Transverse colon (tissue), 4 donors: Measurements from ENCODE around the gene SLC24A1. TPM values are rescaled to one million over a fixed set of nuclear protein-coding genes. Genes with fewer than 3 reads are reported as not detected.

Source experiments
- DNase-seq: peaks from one replicate; pipeline ENCODE4 v3.0.0-alpha.2; 2019
- H3K27ac ChIP-seq, 4 donors: fragments of 200-600 bp; sonication (generic); 2 replicates each; pipeline ENCODE4 v1.5.1; 2016 to 2018; ENCODE audit warnings: inconsistent platforms in 4 of 4
- H3K27me3 ChIP-seq: fragments of 200-600 bp; sonication (generic); 2 replicates; pipeline ENCODE4 v1.5.1; 2017; ENCODE audit warnings: inconsistent platforms
- H3K36me3 ChIP-seq, 4 donors: fragments of 200-600 bp; sonication (generic); 2 replicates each; pipeline ENCODE4 v1.5.1; 2017 to 2019; ENCODE audit warnings: inconsistent platforms in 4 of 4
- H3K4me1 ChIP-seq, 4 donors: fragments of 200-600 bp; sonication (generic); 2 replicates each; pipeline ENCODE4 v1.5.1; 2017 to 2020; ENCODE audit warnings: inconsistent platforms in 4 of 4
- H3K4me3 ChIP-seq, 4 donors: fragments of 200-600 bp; sonication (generic); 1 replicate in 1 of 4; 2 replicates in 3 of 4; pipeline versions ENCODE4 v1.5.1 to v1.6.1; 2017 to 2019; ENCODE audit warnings: inconsistent platforms in 4 of 4
- H3K9me3 ChIP-seq, 2 donors: fragments of 200-600 bp; sonication (generic); 2 replicates each; pipeline ENCODE4 v1.5.1; 2017 to 2019; ENCODE audit warnings: inconsistent platforms in 2 of 2
- EP300 ChIP-seq: sonication (generic); formaldehyde crosslinking; IDR thresholded peaks from one replicate; pipeline ENCODE4 v1.6.1; 2017; ENCODE audit warnings: antibody characterized with exemption, low read depth
- POLR2A ChIP-seq: fragments of 450-650 bp; IDR thresholded peaks from one replicate; pipeline ENCODE4 v1.6.1; 2016; ENCODE audit warnings: antibody characterized with exemption, mild to moderate bottlenecking, moderate library complexity
- POLR2AphosphoS5 ChIP-seq, 3 donors: sonication (generic); formaldehyde crosslinking; IDR thresholded peaks; one replicate each; pipeline ENCODE4 v1.6.1; 2016; ENCODE audit warnings: antibody characterized with exemption in 3 of 3
- WGBS, 2 donors: methylation state at CpG; one replicate each; pipeline ENCODE4 v1.1.5; 2018; ENCODE audit warnings: low coverage in 1 of 2; 5-methylcytosine and 5-hydroxymethylcytosine counted together
- in situ Hi-C, 4 donors: fragments of 200-750 bp; cut with MboI; loops; one replicate each; pipeline versions ENCODE4 v1.15.0 to v1.15.1; 2017; ENCODE audit warnings: low sequenced_read_pairs in 3 of 4, low pct_ligation_motif_present in 1 of 4, low pct_unique_long_range_greater_than_20kb in 1 of 4
- intact Hi-C: fragments of 100-400 bp; cut with DNase I; formaldehyde crosslinking; loops from one replicate; pipeline ENCODE4 v1.15.1; 2023; ENCODE audit warnings: low total_unique reads
- total RNA-seq, 4 donors: library from RNA; depleted of rRNA; stranded (reverse); fragments of >200 nt; gene quantifications; one replicate each; pipeline ENCODE4 v1.1.0, GENCODE V29; 2016
- TF ChIP-seq, protein P1 (sequence below), 5 experiments: fragments of 200-600 bp in 3 of 5; fragments of 450-650 bp in 2 of 5; sonication (generic) in 3 of 5; IDR thresholded peaks; 1 replicate in 2 of 5; 2 replicates in 3 of 5; pipeline ENCODE4 v1.5.1; 2016 to 2017; ENCODE audit warnings: antibody characterized with exemption in 5 of 5, inconsistent platforms in 3 of 5, mild to moderate bottlenecking in 2 of 5, moderate library complexity in 1 of 5

SLC24A1 gene
- total RNA-seq, 4 donors from 2014 or later, result 5.8 to 9.7 (median 5.9) TPM

- intact Hi-C loops, result no loop called here
- no peak overlapping the region for H3K27ac ChIP-seq
- no peak for TF ChIP-seq POLR2AphosphoS5 (IDR thresholded peaks at IDR 0.05)
- TF ChIP-seq, protein P1, sequence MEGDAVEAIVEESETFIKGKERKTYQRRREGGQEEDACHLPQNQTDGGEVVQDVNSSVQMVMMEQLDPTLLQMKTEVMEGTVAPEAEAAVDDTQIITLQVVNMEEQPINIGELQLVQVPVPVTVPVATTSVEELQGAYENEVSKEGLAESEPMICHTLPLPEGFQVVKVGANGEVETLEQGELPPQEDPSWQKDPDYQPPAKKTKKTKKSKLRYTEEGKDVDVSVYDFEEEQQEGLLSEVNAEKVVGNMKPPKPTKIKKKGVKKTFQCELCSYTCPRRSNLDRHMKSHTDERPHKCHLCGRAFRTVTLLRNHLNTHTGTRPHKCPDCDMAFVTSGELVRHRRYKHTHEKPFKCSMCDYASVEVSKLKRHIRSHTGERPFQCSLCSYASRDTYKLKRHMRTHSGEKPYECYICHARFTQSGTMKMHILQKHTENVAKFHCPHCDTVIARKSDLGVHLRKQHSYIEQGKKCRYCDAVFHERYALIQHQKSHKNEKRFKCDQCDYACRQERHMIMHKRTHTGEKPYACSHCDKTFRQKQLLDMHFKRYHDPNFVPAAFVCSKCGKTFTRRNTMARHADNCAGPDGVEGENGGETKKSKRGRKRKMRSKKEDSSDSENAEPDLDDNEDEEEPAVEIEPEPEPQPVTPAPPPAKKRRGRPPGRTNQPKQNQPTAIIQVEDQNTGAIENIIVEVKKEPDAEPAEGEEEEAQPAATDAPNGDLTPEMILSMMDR (IDR thresholded peaks at IDR 0.05), result no peak
- TF ChIP-seq POLR2A, result no peak
- no peak for TF ChIP-seq EP300
- H3K4me3 ChIP-seq, result no peak overlapping the region
- H3K9me3 ChIP-seq, result no peaks in the 10 kb centered on the region
- in situ Hi-C loops, result no loop called here
- no peaks in the 10 kb centered on the region for H3K4me1 ChIP-seq
- WGBS, 2 donors, result 65 to 85% methylated on average over 4 to 5 of the region's 5 CpGs
- H3K27me3 ChIP-seq, result no peaks in the 10 kb centered on the region
- DNase-seq, result no peak
- H3K36me3 ChIP-seq, result no peaks in the 10 kb centered on the region
Observed at GRCh38 chr15:65618560-65619109, 3.1 kb upstream of the SLC24A1 start.

DNA sequence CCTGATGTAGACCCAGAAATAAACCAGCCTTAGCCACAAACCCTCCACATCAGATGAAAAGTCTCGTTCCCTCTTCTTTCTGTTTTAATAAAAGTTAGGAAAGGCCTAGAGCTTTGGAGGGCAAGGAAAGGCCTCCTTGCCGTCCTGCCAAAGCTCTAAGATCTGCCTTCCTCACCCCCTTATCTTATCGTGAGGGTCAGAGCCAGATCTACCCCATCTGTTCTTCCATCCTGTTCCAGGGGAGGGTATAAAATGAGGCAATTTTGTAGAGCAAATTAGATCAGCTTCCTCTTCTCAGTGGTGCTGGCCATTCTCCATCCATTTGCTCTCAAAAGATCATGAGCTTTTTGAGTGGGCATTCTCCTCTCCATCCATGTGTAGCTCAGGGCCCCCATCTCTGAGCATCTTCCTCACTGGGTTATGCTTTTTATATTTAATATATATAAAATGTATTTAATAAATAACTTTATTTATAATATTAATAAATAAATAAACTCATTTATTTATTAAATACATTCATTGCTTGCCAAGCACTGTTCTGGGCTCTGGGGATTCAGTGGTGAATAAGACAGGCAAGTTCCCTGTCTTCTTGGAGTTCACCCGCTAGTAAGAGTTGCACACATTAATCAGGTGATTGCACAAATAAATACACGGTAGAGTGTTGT is 2.0 kb upstream of the SLC24A1 start:
- in situ Hi-C loops (no loop called here), intact Hi-C loops (no loop called here)
- H3K36me3 ChIP-seq, result no peaks in the 10 kb centered on the region
- WGBS, 2 donors, result 79 to 91% methylated on average over 3 to 5 of the region's 5 CpGs
- H3K4me1 ChIP-seq, result no peaks in the 10 kb centered on the region
- H3K27me3 ChIP-seq, result no peaks in the 10 kb centered on the region
- no peak overlapping the region for H3K4me3 ChIP-seq
- TF ChIP-seq POLR2A (no peak), POLR2AphosphoS5 (IDR thresholded peaks at IDR 0.05) (no peak), EP300 (no peak)
- TF ChIP-seq, protein P1 (IDR thresholded peaks at IDR 0.05), result no peak
- H3K27ac ChIP-seq, result no peak overlapping the region
- DNase-seq, result no peak
- no peaks in the 10 kb centered on the region for H3K9me3 ChIP-seq

DNA sequence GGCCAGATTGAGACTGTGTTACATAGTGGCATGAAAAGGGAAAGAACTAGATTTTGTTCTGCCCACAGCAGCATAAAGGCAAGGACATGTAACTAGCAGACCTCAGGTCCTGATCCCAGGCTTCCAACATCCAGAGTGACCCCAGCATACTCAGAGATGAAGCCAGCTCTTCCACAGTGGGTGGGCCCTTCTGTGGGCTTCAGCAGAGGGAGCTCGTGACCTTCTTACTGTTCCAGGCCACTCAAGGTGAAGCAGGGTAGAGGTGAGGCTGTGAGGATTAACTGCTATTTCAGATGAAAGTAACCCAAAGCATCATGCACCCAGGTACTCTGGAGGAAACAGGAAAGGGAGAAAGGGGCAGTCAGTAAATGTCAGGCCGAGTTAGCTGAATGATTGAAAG is 905 bp upstream of the SLC24A1 start:
- H3K9me3 ChIP-seq, result no peaks in the 10 kb centered on the region
- no peak overlapping the region for H3K4me3 ChIP-seq
- no peak for TF ChIP-seq POLR2AphosphoS5 (IDR thresholded peaks at IDR 0.05)
- DNase-seq, result no peak
- in situ Hi-C loops, result no loop called here
- no peaks in the 10 kb centered on the region for H3K27me3 ChIP-seq
- intact Hi-C loops, result no loop called here
- 92% methylated on average over 2 of the region's 2 CpGs; no CpG with 5 or more reads in 1 of the 2 donors for WGBS, 2 donors
- H3K27ac ChIP-seq, result no peak overlapping the region
- no peaks in the 10 kb centered on the region for H3K4me1 ChIP-seq
- no peaks in the 10 kb centered on the region for H3K36me3 ChIP-seq

GRCh38 chr15:65623103-65623502 is 1.4 kb downstream of the SLC24A1 start:
- Histone ChIP-seq H3K27me3 (no peaks in the 10 kb centered on the region), H3K4me3 (no peak overlapping the region), H3K36me3 (no peaks in the 10 kb centered on the region), H3K4me1 (no peaks in the 10 kb centered on the region), H3K9me3 (no peaks in the 10 kb centered on the region), H3K27ac (no peak overlapping the region)
- TF ChIP-seq POLR2AphosphoS5 (IDR thresholded peaks at IDR 0.05) (no peak), POLR2A (no peak), EP300 (no peak)
- TF ChIP-seq, protein P1 (IDR thresholded peaks at IDR 0.05), result no peak
- in situ Hi-C loops, result no loop called here
- no peak for DNase-seq
- intact Hi-C loops, result no loop called here
